ENCODE data around the gene GJC2. TPM values are rescaled to one million over a fixed set of nuclear protein-coding genes. Genes with fewer than 3 reads are reported as not detected.

Gene GJC2
- total and polyA plus RNA-seq, 2 donors (not counting 3 experiments of a cell fraction or from before 2014, with no cell fraction given) = 0.58 to 1.2 TPM

GRCh38 chr1:228118040-228118439, 31.7 kb upstream of the GJC2 start:
- no peaks in the 10 kb centered on the region for H3K36me3 ChIP-seq (ENCODE audit: control insufficient read depth in 2 of 2, extremely low read depth in 1 of 2, insufficient read depth in 2 of 2, low read length in 2 of 2)
- dilution Hi-C loops (cut with MboI; ENCODE audit: extremely low pct_ligation_motif_present, low sequenced_read_pairs) (no loop called here), intact Hi-C loops (cut with micrococcal nuclease) (no loop called here)
- TF ChIP-seq JUN (IDR thresholded peaks at IDR 0.05; ENCODE audit: borderline replicate concordance, insufficient read depth, insufficient read length, low read depth) (no peak), POLR2AphosphoS5 (IDR thresholded peaks at IDR 0.05; ENCODE audit: insufficient read depth, low read depth, low read length) (no peak), EZH2 (IDR thresholded peaks at IDR 0.05; ENCODE audit: borderline replicate concordance, low read depth, low read length, severe bottlenecking) (no peak), POLR2A (IDR thresholded peaks at IDR 0.05; ENCODE audit: low read depth, low read length) (no peak), FOS (IDR thresholded peaks at IDR 0.05; ENCODE audit: borderline replicate concordance, insufficient read depth, low read length) (no peak), MYC (IDR thresholded peaks at IDR 0.05; ENCODE audit: low read depth, low read length) (no peak), GATA2 (IDR thresholded peaks at IDR 0.05; ENCODE audit: insufficient read depth, insufficient read length, low read depth, low read length) (no peak), MAX (IDR thresholded peaks at IDR 0.05; ENCODE audit: insufficient read depth, insufficient read length) (no peak), CTCF (IDR thresholded peaks at IDR 0.05; ENCODE audit: extremely low read depth in 1 of 2, insufficient read depth in 1 of 2, low read depth in 1 of 2, low read length in 2 of 2) (no peak)
- H3K27ac ChIP-seq (ENCODE audit: insufficient read depth, low read depth, low read length) = no peak overlapping the region
- ChIA-PET POLR2A (no interaction called here), CTCF (interaction anchor here (1.5 kb wide), 1 partner anchor 12 kb away, joined by 11 read pairs; no protein-coding TSS in a partner anchor)
- DNase-seq (ENCODE audit: low read depth, low spot score) = no peak
- no peaks in the 10 kb centered on the region for H3K79me2 ChIP-seq (ENCODE audit: control insufficient read depth, insufficient read depth, low read length)
- no peaks in the 10 kb centered on the region for H3K4me1 ChIP-seq (ENCODE audit: control insufficient read depth, extremely low read depth, insufficient read depth, low read length)
- BruUV-seq (replicated peaks) = no TSS peak
- peaks cover 9 to 10% of the 10 kb centered on the region in 2 experiments for H3K27me3 ChIP-seq (ENCODE audit: control insufficient read depth in 2 of 2, insufficient read depth in 2 of 2, low read length in 2 of 2)
- H3K9me3 ChIP-seq (replicated peaks; ENCODE audit: control insufficient read depth, insufficient read depth, low read length) = no peaks in the 10 kb centered on the region
- no peak overlapping the region for H3K4me2 ChIP-seq (ENCODE audit: insufficient read depth, low read length)
- no peak overlapping the region for H3K9ac ChIP-seq (replicated peaks; ENCODE audit: extremely low read depth, insufficient read depth, low read length)
- no peaks in the 10 kb centered on the region for H4K20me1 ChIP-seq (replicated peaks; ENCODE audit: control insufficient read depth, extremely low read depth, insufficient read depth, low read length)
- no peak overlapping the region for H3K4me3 ChIP-seq (replicated peaks in 1 of 3; ENCODE audit: insufficient read depth in 1 of 3, low read depth in 1 of 3, low read length in 3 of 3)
- no peaks in the 10 kb centered on the region for H3K9me1 ChIP-seq (replicated peaks; ENCODE audit: control insufficient read depth, extremely low read depth, insufficient read depth, low read length)
- H2AFZ ChIP-seq (ENCODE audit: low read depth, low read length) = no peak overlapping the region
- FAIRE-seq = no peak

All from endothelial cell of umbilical vein (primary cell).